GM13976 (cell line): ENCODE data around the gene DIPK1B.

ENCODE experiments used
- DNase-seq: peaks from one replicate; pipeline ENCODE4 v3.0.0; 2012; ENCODE audit warnings: low spot score
- in situ Hi-C: fragments of 300-500 bp; cut with MboI; formaldehyde crosslinking; loops from one replicate; pipeline ENCODE4 v1.12.0; 2022; ENCODE audit warnings: low sequenced_read_pairs, mixed read lengths, inconsistent platforms; ENCODE audit not compliant: unreplicated experiment
- TF ChIP-seq, protein P1 (sequence below): IDR thresholded peaks from 2 replicates; pipeline ENCODE4 v1.5.1; 2012; ENCODE audit warnings: borderline replicate concordance, mild to moderate bottlenecking; ENCODE audit not compliant: insufficient read depth; ENCODE audit errors: extremely low read depth, missing control alignments, control extremely low read depth

Gene DIPK1B

GRCh38 chr9:136711751-136712689 lies at the start of gene DIPK1B:
Gene DIPK1B (plus strand): TSS chr9:136712572. CDS start chr9:136712666, 94 bp downstream.
- DNase-seq: peak; percentile 74
- TF ChIP-seq, protein P1, sequence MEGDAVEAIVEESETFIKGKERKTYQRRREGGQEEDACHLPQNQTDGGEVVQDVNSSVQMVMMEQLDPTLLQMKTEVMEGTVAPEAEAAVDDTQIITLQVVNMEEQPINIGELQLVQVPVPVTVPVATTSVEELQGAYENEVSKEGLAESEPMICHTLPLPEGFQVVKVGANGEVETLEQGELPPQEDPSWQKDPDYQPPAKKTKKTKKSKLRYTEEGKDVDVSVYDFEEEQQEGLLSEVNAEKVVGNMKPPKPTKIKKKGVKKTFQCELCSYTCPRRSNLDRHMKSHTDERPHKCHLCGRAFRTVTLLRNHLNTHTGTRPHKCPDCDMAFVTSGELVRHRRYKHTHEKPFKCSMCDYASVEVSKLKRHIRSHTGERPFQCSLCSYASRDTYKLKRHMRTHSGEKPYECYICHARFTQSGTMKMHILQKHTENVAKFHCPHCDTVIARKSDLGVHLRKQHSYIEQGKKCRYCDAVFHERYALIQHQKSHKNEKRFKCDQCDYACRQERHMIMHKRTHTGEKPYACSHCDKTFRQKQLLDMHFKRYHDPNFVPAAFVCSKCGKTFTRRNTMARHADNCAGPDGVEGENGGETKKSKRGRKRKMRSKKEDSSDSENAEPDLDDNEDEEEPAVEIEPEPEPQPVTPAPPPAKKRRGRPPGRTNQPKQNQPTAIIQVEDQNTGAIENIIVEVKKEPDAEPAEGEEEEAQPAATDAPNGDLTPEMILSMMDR: no peak
- in situ Hi-C loops: no loop called here

GRCh38 chr9:136662656-136663581 lies 49.5 kb upstream of the DIPK1B start, which contains the start of gene EGFL7:
Gene EGFL7 (plus strand): TSS chr9:136662916. CDS start chr9:136668283, 5,367 bp downstream.
- TF ChIP-seq, protein P1: no peak
- in situ Hi-C loops: no loop called here
- DNase-seq: no peak

GRCh38 chr9:136664000-136664915 lies 48.1 kb upstream of the DIPK1B start:
- TF ChIP-seq, protein P1: no peak
- in situ Hi-C loops: no loop called here
- no peak for DNase-seq

DNA sequence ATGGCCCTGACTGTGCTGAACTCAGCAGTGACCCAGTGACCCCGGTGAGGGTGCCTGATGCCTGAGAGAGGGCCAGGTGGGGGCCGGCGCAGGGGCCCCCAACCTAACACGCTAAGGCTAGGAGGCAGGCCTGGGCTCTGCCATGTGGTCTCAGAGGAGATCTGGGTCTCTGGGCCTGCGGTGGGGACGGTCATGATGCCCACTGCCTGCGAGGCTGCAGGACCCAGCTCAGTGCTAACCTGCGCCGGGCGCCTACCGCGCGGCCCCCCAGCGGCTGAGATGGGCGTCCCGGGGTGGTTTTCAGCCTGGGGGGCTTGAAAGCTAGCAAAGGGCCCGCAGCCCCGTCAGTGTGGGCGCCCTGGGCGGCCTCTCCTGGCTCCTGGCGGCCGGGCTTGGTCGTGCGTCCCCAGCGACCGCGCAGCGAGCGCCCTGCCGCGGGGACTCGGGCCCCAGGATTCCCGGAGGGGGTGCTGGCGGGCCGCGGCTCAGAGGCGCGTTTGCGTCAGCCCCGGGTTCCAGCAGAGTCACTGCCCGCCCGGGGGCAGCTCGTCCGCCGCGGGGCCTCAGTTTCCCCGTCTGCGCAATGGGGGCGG lies 47.2 kb upstream of the DIPK1B start:
- TF ChIP-seq, protein P1: no peak
- in situ Hi-C loops: no loop called here
- peak; percentile 76 for DNase-seq

GRCh38 chr9:136665704-136666371 lies 46.5 kb upstream of the DIPK1B start:
- peak; percentile 69 for DNase-seq
- TF ChIP-seq, protein P1: no peak
- in situ Hi-C loops: no loop called here
